NOMO-1 treated with DMSO at 0.1 percent for 48 hours (cell line): ENCODE results near the gene AFF4.
"Not testable (repeated sequence)": the region's sequence is repeated elsewhere in the genome, so short reads cannot be mapped to it uniquely, and the experiment has no call there.

ENCODE experiments used
- DNase-seq: peaks from one replicate; lab custom pipeline; 2025; ENCODE audit not compliant: unreplicated experiment; lab: John Stamatoyannopoulos, UW

AFF4 gene

DNA sequence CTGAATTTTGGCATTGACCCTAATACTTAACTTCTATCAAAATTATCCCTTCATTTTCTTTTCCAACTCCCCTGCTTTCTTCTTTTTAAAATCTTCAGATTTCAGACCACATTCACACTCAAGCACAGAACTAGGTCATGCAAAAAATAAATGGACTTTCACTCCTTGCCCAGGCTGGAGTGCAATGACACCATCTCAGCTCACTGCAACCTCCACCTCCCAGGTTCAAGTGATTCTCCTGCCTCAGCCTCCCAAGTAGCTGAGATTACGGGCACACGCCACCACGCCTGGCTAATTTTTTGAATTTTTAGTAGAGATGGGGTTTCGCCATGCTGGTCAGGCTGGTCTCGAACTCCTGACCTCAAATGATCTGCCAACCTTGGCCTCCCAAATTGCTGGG is 108.4 kb downstream of the AFF4 start:
- not testable (repeated sequence) for DNase-seq

DNA sequence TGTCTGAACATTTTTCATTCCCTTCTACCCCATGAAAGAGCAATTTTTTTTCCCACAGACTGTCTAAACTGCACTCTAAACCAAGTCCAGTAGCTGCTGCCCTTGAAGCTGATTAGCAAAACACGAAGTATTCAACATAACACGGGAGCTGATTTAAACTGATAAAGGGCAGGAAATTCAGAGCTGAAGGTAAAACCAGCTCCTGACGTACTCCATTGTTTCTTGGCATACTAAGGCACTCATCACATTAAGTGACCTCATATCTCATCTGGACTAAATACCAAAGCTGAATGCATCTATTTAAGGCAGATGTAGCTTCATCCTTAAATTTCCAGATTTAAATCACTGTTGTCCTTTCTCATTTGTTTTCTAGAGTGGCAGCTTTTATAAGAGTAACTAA is 109.1 kb downstream of the AFF4 start:
- DNase-seq, result no peak

- no peak for DNase-seq
These were observed 109.6 kb downstream of the AFF4 start for GRCh38 chr5:132853790-132854189.

DNA sequence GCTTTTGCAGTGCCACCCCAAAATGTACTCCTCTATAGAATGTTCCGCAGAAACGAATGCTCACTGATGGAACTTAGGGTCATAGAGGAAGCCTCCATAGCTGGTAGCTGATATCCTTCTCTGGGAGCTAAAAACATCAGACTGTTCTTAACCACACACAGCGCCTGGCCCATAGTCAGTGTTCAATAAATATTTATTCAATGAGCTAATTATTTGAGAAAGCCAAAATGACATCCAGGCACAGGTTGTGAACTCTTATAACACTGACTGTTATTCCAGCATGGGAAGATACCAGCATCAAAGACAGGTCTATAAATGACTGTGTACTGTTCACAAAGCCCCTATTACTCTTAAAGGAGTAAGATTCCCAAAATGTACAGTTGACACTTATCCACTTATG is 110.1 kb downstream of the AFF4 start:
- no peak for DNase-seq

DNA sequence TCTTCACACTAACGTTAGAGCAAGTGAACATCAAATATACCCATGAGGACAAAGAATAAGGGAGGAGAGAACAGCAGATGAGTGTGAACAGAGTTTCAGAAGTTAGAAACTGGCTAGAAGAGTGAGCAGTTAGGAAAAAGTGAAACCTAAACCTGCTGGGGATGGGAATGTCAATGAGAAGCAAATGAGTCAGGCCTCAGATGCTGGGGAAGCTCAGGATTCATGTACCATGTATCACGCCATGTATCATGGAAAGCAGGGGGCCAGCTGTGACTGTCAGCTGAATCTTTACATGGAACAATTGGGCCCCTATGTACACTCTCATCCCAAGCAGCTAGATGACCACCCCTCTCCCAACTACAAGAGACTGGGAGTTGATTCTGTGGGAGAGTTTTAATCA is 113.4 kb downstream of the AFF4 start:
- DNase-seq, result no peak

DNA sequence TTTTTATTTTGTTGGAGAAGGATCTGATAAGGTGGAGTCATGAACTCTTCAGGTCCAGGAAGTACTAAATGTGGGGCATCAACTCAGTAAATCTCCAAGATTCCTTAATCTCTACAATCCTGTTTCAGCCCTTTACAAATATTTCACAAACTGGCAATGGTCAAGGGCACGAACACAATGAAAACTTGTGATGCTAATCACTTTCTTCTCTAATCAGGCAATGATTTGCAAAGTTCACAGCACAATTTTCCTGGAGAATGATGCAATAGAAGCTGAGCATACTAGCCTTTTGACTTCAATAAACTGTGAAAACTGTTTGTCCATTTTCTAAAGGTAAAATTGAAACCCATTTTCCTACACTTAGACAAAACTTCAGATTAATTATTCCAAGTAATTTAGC is 114.1 kb downstream of the AFF4 start:
- no peak for DNase-seq

- DNase-seq, result no peak
These were observed 115.2 kb downstream of the AFF4 start for GRCh38 chr5:132848270-132848669.

DNA sequence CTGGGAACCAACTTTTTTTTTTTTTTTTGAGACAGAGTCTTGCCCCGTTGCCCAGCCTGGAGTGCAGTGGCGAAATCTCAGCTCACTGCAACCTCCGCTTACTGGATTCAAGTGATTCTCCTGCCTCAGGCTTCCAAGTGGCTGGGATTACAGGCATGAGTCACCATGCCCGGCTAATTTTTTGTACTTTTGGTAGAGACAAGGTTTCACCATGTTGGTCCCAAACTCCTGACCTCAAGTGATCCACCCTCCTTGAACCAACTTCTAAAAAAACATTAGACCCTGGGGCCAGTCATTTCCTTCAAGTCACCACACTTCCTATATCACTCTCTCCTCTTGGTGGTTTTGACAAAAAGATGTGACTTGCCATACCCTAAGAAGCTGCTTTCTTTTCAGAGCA is 122.1 kb downstream of the AFF4 start:
- DNase-seq, result peak; percentile 32

GRCh38 chr5:132840896-132841295 is 122.5 kb downstream of the AFF4 start:
- DNase-seq, result no peak

GRCh38 chr5:132840313-132840712 is 123.1 kb downstream of the AFF4 start:
- DNase-seq, result no peak

GRCh38 chr5:132839426-132840301 is 123.8 kb downstream of the AFF4 start:
- DNase-seq, result peak; percentile 34

GRCh38 chr5:132838516-132839282 is 124.7 kb downstream of the AFF4 start:
- DNase-seq, result no peak

GRCh38 chr5:132837868-132838267 is 125.6 kb downstream of the AFF4 start:
- no peak for DNase-seq

DNA sequence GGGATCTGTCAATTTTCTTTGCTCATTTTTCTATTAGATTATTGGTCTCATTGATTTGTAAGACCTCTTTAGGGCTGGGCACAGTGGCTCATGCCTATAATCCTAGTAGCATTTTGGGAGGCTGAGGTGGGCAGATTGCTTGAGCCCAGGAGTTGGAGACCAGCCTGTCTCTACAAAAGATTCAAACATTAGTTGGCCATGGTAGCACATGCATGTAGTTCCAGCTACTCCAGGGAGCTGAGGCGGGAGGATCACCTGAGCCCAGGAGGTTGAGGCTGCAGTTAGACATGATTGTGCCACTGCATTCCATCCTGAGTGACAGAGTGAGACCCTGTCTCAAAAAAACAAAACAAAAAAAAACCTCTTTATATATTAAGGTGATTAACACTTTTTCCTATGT is 126.6 kb downstream of the AFF4 start:
- DNase-seq, result no peak

- DNase-seq, result no peak
These were observed 129.4 kb downstream of the AFF4 start for GRCh38 chr5:132834057-132834456.

- DNase-seq, result no peak
These were observed 130.8 kb downstream of the AFF4 start for GRCh38 chr5:132832612-132833011.

DNA sequence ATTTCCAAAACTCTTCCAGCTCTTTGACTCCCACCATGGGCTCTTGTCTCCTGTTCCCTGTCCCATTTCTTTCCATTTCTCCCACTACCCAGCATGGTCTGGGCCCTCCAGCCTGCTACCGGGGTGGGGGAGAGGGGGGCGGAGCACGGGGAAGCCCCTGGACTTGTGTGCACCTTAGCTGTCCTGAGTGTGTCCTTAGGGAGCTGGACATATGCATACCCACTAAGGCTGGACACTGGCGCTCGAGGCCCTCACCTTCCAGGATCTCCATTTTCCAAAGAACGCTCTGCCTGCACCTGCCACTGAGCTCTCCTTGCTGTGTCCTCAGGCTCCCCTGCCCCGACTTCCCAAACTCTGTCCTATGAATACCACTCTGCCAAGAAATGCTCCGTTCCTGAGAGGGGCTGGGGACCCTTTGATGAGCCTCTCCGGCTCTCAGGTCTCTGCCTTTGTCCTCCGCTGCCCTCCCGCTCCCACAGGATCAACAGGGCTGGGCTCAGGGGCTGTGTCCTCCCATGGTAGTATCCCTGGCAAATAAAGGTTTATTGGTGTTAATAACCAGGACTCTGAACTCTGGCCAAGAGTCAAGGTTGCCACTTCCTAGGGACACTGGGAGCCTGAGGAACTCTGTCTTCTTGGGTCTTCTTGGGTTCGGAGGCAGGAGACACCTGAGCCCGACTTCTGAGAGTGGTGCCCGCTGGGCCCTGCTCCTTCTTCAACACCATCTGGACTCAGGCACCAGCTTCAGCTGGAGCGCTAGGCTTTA is 132.2 kb downstream of the AFF4 start:
- no peak for DNase-seq

GRCh38 chr5:132830436-132831094 is 132.9 kb downstream of the AFF4 start, which contains the start of gene SHROOM1:
TSS of gene SHROOM1 (minus strand) at chr5:132830647. CDS start at chr5:132826140, 4,507 bp downstream.
- DNase-seq, result peak; percentile 15

GRCh38 chr5:132829742-132830435 is 133.5 kb downstream of the AFF4 start:
- peak; percentile 57 for DNase-seq

DNA sequence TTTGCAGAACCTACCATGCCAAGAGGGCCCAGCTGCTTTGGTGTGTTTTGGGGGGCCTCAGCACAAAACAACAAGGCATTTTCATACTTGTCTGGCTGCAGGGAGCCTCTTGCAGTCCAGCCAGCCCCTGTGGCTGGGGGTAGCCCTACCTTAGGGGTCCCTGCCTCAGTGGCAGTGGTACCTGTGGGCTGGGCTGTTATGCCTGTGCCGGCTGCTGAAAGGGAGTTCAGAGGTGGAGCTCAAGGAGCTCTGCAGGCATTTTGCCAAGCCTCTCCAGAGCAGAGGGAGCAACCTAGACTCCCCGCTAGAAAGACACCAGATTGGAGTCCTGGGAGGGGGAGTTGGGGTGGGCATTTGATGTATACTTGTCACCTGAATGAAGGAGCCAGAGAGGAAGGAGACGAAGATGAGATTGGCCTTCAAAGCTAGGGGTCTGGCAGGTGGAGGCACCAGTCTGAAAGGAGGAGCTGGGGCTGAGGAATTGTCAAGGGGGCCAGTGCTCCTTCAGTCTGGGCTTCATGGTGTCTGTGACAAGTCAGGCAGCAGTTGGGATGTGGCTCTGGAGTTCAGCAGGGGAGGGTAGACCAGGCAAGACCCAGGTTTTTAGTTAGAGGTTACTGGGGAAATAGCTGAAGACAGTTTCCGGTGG is 134.5 kb downstream of the AFF4 start:
- DNase-seq, result no peak
